Activated CD8-positive, alpha-beta T cell treated with anti-CD3 and anti-CD28 coated beads for 36 hours (primary cell): ENCODE data around the gene STXBP6. TPM values are rescaled to one million over a fixed set of nuclear protein-coding genes. Genes with fewer than 3 reads are reported as not detected.

Experiments
- ATAC-seq: fragments of 200-7000 bp; cut with Tn5 transposase; one replicate; pipeline ENCODE4 v1.10.0; 2021; ENCODE audit warnings: mild to moderate bottlenecking, moderate library complexity
- CTCF ChIA-PET: fragments of 350-600 bp; sonication (Branson Sonifier 250); formaldehyde crosslinking; loops from one replicate; lab custom pipeline; 2021; ENCODE audit warnings: antibody characterized with exemption; lab: Charles Lee
- POLR2A ChIA-PET: fragments of 350-600 bp; sonication (Branson Sonifier 250); formaldehyde crosslinking; loops from one replicate; lab custom pipeline; 2021; ENCODE audit warnings: antibody characterized with exemption; lab: Charles Lee
- DNase-seq: peaks from one replicate; pipeline ENCODE4 v3.0.0-alpha.2; 2020
- H3K27ac Mint-ChIP-seq: one replicate; pipeline ENCODE4 v1.8.0; 2021; ENCODE audit warnings: mild to moderate bottlenecking, mixed read lengths
- H3K27me3 Mint-ChIP-seq: one replicate; pipeline ENCODE4 v1.8.0; 2021; ENCODE audit warnings: mixed read lengths
- H3K36me3 Mint-ChIP-seq: one replicate; pipeline ENCODE4 v1.8.0; 2021; ENCODE audit warnings: low read depth, mixed read lengths
- H3K4me1 Mint-ChIP-seq: one replicate; pipeline ENCODE4 v1.8.0; 2021; ENCODE audit warnings: low read depth, mixed read lengths
- H3K4me3 Mint-ChIP-seq: one replicate; pipeline ENCODE4 v1.8.0; 2021; ENCODE audit warnings: mild to moderate bottlenecking, moderate library complexity, mixed read lengths
- H3K9me3 Mint-ChIP-seq: one replicate; pipeline ENCODE4 v1.8.0; 2021; ENCODE audit warnings: mixed read lengths
- intact Hi-C: fragments of 100-400 bp; cut with micrococcal nuclease; formaldehyde crosslinking; loops from one replicate; pipeline ENCODE4 v1.10.0; 2022
- total RNA-seq, 2 experiments: library from RNA; stranded (reverse); gene quantifications; one replicate each; pipeline ENCODE4 v1.2.3, GENCODE V29; 2021
- TF ChIP-seq, protein P1 (sequence below): fragments of 200-600 bp; IDR thresholded peaks from one replicate; pipeline ENCODE4 v1.8.0; 2022; ENCODE audit warnings: antibody characterized with exemption, mild to moderate bottlenecking

Gene STXBP6
- total RNA-seq, 2 experiments from 2014 or later = not detected

DNA sequence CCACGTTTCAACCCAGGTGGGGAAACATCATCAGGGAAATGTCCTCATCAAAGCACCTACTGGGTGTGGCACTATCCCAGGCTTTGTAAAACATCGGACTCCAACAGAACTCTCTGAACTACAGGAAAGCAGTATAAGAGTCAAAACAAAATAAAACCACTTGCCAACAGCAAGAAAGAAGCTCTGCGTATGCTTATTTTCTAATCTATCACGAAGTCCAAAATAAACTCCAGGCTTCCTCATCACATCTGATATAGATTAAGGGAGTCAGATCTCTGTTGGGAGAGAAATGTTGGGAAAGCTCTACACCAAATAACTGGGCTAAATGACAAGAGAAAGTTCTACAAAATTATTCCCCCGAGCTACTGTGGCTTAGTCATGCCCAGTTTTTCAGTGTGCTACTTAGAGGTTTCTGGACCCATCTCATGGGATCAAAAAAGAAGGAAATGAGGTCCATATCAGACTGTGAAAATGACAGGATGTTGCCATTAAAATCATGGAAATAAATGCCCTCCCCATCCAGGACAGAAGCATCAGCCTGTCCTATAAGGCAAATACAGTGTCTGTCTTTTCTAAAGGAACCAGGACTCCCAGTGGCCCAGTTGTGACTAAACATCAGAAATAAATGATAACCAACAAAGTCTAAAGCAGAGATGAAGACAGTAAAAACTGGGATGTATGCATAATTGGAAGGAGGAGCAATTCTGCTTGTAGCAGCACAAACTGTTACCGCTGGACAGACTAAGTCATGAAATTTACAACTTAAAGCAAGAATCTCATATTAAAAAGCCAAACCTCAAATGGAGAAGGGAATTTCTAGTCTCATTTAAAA lies 149.5 kb downstream of the STXBP6 start:
- ATAC-seq (no peak), DNase-seq (no peak)
- ChIA-PET POLR2A (interaction anchor here (1.0 kb wide), 1 partner anchor 21 kb away, joined by 3 read pairs; no protein-coding TSS in a partner anchor), CTCF (no interaction called here)
- Mint-ChIP-seq H3K27ac (no peak overlapping the region), H3K4me3 (no peak overlapping the region), H3K36me3 (no peaks in the 10 kb centered on the region), H3K9me3 (no peaks in the 10 kb centered on the region), H3K4me1 (no peaks in the 10 kb centered on the region), H3K27me3 (peaks cover 4% of the 10 kb centered on the region)
- intact Hi-C loops = no loop called here
- TF ChIP-seq, protein P1, sequence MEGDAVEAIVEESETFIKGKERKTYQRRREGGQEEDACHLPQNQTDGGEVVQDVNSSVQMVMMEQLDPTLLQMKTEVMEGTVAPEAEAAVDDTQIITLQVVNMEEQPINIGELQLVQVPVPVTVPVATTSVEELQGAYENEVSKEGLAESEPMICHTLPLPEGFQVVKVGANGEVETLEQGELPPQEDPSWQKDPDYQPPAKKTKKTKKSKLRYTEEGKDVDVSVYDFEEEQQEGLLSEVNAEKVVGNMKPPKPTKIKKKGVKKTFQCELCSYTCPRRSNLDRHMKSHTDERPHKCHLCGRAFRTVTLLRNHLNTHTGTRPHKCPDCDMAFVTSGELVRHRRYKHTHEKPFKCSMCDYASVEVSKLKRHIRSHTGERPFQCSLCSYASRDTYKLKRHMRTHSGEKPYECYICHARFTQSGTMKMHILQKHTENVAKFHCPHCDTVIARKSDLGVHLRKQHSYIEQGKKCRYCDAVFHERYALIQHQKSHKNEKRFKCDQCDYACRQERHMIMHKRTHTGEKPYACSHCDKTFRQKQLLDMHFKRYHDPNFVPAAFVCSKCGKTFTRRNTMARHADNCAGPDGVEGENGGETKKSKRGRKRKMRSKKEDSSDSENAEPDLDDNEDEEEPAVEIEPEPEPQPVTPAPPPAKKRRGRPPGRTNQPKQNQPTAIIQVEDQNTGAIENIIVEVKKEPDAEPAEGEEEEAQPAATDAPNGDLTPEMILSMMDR = no peak

DNA sequence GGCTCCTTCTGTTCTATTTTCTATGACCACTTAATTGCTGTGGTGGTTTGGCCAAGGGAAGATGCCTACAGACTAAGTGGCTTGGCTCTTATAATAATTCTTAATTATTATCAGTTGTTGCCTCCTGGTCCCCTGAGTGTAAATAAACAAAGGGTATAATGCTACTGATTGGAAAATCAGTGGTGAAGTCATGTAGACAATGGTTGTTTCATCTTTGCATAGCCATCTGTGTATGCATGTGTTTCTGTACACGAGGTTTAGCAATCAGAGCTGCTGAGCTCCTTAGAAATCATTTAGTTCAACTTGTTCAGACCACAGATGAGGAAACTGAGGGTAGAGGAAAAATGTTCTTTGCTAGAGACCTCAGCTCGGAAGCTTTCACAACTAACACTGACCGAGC lies 152.2 kb downstream of the STXBP6 start:
- H3K27ac Mint-ChIP-seq = no peak overlapping the region
- H3K9me3 Mint-ChIP-seq = no peaks in the 10 kb centered on the region
- TF ChIP-seq, protein P1 = no peak
- ATAC-seq (no peak), DNase-seq (no peak)
- H3K4me1 Mint-ChIP-seq = no peaks in the 10 kb centered on the region
- H3K27me3 Mint-ChIP-seq = peaks cover 4% of the 10 kb centered on the region
- ChIA-PET POLR2A (no interaction called here), CTCF (no interaction called here)
- no peak overlapping the region for H3K4me3 Mint-ChIP-seq
- intact Hi-C loops = no loop called here
- no peaks in the 10 kb centered on the region for H3K36me3 Mint-ChIP-seq

DNA sequence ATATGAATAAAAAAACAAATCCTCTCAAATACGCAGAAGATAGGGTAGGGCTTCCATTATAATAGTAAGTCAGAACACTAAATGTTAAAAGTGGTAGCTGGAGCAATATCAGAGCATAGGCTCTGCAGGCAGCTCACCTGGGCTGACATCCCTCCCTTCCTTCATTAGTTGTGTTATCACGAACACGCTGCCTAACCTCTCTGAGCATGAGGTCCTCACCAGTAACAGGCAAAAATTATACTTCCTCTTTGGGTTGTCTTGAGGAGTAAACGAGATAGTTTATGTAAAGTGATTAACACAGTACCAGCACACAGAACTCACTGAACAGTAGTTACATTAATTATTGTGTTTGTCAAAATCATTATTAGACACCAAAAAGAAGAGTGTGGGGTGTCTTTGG lies 154.3 kb downstream of the STXBP6 start:
- POLR2A ChIA-PET = no interaction called here
- CTCF ChIA-PET = no interaction called here
- no peak overlapping the region for H3K27ac Mint-ChIP-seq
- no peaks in the 10 kb centered on the region for H3K4me1 Mint-ChIP-seq
- intact Hi-C loops = no loop called here
- TF ChIP-seq, protein P1 = no peak
- peaks cover 4% of the 10 kb centered on the region for H3K9me3 Mint-ChIP-seq
- no peak overlapping the region for H3K4me3 Mint-ChIP-seq
- no peak for ATAC-seq
- peaks cover 8% of the 10 kb centered on the region for H3K27me3 Mint-ChIP-seq
- no peaks in the 10 kb centered on the region for H3K36me3 Mint-ChIP-seq
- no peak for DNase-seq

DNA sequence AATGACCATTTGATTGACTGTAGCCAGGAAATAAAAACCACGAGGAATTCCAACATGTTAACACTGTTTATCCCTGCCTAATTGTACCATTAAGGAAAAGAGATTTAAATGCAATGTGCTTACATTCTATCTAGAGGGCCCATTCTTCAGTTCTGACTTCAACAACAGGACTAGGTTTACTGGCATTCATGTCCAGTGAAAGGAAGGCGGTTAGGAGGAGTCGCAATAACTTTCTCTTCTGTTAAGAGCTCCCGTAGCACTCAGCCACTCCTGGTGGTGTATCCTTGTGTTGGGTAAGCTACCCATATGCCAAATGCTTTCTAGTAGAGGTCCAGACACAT lies 154.7 kb downstream of the STXBP6 start:
- TF ChIP-seq, protein P1 = no peak
- Mint-ChIP-seq H3K36me3 (no peaks in the 10 kb centered on the region), H3K27me3 (peaks cover 8% of the 10 kb centered on the region), H3K4me1 (no peaks in the 10 kb centered on the region), H3K27ac (no peak overlapping the region), H3K9me3 (peaks cover 6% of the 10 kb centered on the region), H3K4me3 (no peak overlapping the region)
- ChIA-PET CTCF (no interaction called here), POLR2A (no interaction called here)
- ATAC-seq (no peak), DNase-seq (no peak)
- intact Hi-C loops = no loop called here

DNA sequence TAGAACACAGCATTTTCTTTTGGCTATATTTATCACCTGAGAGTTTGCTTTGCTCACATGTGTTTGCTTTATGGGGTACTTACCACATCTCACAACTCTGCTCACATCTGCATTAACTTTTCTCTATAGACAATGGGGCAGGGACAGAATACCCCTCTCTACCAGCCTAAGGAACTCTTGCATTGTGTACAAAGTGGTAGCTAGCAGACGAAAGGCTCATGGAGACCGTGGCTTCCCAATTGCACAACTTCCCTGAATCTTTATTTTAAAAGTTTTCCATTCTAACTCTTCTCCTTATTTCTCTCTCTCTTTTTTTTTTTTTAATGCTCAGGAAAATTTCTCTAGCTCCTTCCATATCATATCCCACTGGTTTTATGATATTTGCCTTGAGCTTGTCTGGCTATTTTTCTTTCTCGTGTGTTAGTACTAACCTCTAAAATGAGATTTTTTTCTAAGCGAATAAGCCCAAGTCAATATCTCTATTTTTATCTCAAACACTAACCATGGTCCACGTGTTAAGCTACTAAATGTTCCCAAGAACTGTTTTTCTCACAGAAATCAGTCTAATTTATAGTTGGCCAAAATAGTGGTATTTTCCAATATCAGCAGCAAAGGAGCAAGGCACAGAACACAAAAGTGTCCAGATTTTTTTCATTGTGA lies 155.2 kb downstream of the STXBP6 start:
- TF ChIP-seq, protein P1 = no peak
- Mint-ChIP-seq H3K36me3 (no peaks in the 10 kb centered on the region), H3K27me3 (peaks cover 8% of the 10 kb centered on the region), H3K27ac (no peak overlapping the region), H3K4me1 (no peaks in the 10 kb centered on the region), H3K9me3 (peaks cover 11% of the 10 kb centered on the region), H3K4me3 (no peak overlapping the region)
- DNase-seq (no peak), ATAC-seq (no peak)
- POLR2A ChIA-PET = no interaction called here
- CTCF ChIA-PET = no interaction called here
- intact Hi-C loops = no loop called here
